HG03103 (cell line): ENCODE measurements around the gene POLR3E.
A peak's percentile ranks its signal among the peaks of the same experiment; 100 is the strongest.

Experiments used
- ATAC-seq: cut with Tn5 transposase; IDR thresholded peaks from one replicate; pipeline ENCODE4 v1.9.1; 2021; ENCODE audit warnings: low read depth; ENCODE audit not compliant: unreplicated experiment

POLR3E gene, protein sequence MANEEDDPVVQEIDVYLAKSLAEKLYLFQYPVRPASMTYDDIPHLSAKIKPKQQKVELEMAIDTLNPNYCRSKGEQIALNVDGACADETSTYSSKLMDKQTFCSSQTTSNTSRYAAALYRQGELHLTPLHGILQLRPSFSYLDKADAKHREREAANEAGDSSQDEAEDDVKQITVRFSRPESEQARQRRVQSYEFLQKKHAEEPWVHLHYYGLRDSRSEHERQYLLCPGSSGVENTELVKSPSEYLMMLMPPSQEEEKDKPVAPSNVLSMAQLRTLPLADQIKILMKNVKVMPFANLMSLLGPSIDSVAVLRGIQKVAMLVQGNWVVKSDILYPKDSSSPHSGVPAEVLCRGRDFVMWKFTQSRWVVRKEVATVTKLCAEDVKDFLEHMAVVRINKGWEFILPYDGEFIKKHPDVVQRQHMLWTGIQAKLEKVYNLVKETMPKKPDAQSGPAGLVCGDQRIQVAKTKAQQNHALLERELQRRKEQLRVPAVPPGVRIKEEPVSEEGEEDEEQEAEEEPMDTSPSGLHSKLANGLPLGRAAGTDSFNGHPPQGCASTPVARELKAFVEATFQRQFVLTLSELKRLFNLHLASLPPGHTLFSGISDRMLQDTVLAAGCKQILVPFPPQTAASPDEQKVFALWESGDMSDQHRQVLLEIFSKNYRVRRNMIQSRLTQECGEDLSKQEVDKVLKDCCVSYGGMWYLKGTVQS

DNA sequence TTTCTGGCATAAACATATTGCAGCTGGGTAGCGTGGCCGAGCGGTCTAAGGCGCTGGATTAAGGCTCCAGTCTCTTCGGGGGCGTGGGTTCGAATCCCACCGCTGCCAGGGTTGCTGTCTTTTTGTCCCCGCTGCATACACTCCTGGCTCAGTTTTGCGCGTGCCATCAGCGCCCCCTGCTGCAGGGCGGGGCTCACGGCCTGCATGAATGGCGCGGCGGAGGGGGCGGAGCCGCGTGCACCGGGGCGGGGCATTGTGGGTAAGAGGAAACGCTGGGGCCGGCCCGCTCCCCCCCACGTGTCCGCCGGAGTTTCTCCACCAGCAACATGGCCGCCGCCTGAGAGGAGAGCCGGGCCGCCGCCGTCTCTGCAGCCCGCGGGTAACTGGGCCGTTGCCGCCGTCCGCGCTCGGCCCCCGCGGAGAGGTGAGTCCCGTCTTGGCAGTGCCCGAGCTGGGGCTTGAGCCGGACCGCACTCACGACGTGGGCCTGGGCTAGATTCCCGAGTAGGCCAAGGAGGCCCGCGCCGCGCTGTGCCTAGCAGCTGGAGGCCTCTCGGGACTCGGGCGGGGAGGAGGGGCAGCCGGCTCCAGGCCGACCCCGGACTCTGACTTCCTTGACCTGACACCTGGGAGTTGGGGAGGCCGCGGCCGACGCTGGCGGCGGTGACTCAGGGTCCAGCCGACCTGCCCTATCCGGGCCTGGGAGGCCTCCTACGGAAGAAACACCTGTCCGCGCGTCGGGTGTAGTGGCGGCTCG, at the start of gene POLR3E:
POLR3E (plus strand) TSS at position 296 of the 757 bp plus-strand sequence. CDS start 5,560 bp downstream, outside the sequence.
- ATAC-seq, result peak; percentile 75

- ATAC-seq, result no peak
Measured at GRCh38 chr16:22250522-22250921, 46.7 kb upstream of the POLR3E start.

DNA sequence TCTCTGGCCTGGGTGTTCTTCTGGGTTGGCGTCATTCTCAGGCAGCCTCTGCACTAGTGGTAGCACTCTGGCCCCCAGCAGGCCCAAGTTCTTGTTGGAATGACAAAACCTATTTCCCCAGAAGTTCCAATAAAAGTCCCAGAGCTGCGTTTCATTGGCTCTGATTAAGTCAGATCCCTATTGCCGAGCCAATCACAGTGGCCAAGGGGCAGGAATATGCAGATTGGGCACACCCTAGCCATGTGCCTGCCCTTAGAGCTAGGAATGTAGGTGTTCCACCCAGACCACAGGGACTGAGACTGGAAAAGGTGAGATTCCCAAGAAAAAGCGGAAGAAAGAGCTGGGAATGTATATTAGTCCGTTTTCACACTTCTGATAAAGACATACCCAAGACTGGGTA, 44.9 kb upstream of the POLR3E start:
- ATAC-seq, result no peak

GRCh38 chr16:22253272-22253671, 43.9 kb upstream of the POLR3E start:
- no peak for ATAC-seq

DNA sequence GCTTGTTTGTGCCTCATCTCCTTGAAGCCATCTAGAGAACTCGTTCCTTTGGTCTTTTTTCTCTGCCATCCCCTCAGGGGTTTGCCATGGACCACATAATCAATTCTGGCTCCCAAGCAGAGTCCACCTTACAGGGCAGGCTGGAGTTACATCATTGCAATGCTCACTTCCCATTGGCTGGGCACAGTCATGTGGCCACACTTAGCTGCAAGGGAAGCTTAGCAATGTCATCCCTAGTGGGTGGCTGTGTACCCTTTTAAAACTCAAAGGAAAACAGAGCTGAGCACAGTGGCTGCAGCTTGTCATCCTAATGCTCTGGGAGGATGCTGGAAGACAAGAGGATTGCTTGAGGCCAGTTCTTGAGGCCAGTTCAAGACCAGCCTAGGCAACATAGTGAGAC, 41.9 kb upstream of the POLR3E start:
- no peak for ATAC-seq

DNA sequence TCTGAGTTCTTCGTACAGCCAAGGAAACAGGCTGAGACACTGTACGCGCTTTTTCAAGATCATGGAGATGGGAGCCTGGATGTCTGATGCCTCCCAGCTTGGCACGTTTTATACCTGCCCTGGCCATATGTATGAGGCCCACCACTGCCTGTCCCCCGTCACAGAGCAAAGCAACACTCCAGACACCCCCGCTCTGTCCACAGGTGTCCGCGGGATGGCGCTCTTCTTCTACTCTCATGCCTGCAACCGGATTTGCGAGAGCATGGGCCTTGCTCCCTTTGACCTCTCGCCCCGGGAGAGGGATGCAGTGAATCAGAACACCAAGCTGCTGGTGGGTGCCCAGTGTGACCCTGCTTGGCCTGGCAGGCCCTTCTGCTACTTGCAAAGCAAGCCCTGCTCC, 39.8 kb upstream of the POLR3E start:
- no peak for ATAC-seq

DNA sequence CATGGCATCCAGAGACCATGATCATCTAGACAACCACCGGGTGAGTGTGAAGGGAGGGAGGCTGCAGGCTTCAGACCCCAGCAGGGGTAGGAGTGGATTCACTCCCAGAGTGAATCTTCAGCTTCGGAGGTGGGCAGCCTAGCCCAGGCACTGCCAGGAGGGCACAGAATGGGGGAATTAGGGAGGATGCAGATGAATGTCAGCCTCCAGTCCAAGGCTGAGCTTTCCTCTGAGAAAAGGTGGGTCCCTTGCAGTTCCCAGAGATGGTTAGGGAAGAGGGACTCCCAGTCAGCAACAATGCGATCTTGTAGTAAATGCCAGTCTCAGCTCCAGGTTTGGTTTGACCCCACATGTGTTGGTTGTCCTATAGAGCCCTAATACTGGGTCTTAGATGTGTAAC, 36.7 kb upstream of the POLR3E start:
- no peak for ATAC-seq

GRCh38 chr16:22262460-22262859, 34.7 kb upstream of the POLR3E start:
- ATAC-seq, result no peak

DNA sequence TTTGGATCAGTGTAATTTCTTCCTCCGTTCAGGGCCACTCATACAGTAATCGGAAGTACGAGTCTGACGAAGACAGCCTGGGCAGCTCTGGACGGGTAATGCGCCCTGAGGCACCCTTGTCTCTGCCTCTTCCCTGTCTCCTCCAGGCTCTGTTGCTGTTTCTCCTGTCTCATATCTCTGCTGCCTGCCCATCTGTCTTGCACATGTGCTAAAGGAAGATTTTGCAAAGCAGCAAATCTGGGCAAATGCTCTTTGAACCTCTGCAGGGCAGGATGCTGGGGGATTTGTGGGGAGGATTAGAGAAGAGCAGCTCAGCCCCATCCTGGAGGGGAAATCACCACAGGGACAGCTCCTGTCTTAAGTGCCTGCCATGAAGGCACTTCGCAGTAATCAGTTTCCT, 32.4 kb upstream of the POLR3E start:
- no peak for ATAC-seq

DNA sequence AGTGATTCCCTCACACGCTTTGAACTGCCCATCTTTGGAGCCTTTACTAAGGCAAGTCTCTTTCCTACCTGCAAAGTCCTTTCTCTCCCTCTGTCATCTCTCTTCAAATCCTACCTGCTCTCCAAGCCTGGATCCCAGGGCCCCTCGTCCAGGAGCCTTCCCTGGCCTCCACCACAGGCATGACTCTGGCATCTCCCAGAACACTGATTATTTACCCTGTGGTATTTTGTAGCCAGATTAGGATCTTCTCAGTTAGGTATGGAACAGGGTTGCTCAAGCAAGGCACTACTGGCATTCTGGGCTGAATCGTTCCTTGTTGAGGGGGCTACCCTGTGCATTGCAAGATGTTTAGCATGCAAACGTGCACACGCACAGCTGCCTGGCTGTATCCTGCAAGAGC, 31.9 kb upstream of the POLR3E start:
- ATAC-seq, result no peak

DNA sequence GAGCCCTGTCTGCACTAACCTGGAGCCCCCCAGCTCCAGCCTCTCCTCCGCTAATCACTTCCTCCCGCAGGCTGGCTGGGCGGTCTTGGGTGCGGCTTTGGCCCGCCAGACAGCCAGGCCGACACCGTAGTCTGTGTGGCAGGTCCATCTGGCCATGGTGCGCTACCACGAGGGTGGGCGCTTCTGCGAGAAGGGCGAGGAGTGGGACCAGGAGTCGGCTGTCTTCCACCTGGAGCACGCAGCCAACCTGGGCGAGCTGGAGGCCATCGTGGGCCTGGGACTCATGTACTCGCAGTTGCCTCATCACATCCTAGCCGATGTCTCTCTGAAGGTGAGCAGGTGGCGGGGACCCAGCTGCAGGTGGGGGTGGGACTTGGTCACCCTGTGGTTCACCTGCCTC, 30.7 kb upstream of the POLR3E start:
- ATAC-seq, result no peak

DNA sequence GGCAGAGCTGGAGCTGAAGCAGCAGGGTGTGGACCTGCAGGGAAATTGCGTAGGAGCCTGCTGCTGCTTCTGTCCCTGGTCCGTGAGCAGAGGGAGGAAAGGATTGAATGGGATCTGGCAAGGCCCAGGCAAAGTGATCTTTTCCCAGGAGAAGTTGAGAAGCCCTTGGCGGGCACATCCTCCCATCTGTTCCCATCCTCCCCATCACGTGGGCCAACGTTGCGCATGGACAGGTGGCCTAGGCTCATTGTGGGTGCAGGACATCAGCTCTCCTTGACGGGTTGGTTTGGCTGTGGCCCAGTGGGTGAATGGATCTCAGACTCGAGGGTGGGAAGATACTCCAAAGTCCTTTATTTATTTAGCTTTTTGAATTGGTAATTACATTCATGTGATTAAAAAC, 29.4 kb upstream of the POLR3E start:
- no peak for ATAC-seq

DNA sequence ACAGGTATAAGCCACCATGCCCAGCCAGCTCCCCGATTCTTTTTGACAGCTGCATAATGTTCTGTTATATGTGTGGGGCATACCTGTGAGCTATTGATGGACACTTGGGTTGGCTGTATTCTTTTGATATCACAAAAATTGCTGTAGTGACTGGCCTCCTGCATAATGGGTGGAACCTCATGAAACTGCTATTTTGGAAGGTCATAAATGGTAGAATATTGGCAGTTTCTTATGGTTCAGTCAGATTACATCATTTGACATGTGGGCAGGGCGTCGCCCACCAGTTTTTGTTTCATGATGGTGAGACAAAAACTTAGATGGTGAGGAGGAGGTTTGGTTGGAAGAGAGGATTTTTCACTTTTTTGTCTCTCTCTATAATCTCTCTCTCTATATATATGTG, 26.7 kb upstream of the POLR3E start:
- no peak for ATAC-seq

DNA sequence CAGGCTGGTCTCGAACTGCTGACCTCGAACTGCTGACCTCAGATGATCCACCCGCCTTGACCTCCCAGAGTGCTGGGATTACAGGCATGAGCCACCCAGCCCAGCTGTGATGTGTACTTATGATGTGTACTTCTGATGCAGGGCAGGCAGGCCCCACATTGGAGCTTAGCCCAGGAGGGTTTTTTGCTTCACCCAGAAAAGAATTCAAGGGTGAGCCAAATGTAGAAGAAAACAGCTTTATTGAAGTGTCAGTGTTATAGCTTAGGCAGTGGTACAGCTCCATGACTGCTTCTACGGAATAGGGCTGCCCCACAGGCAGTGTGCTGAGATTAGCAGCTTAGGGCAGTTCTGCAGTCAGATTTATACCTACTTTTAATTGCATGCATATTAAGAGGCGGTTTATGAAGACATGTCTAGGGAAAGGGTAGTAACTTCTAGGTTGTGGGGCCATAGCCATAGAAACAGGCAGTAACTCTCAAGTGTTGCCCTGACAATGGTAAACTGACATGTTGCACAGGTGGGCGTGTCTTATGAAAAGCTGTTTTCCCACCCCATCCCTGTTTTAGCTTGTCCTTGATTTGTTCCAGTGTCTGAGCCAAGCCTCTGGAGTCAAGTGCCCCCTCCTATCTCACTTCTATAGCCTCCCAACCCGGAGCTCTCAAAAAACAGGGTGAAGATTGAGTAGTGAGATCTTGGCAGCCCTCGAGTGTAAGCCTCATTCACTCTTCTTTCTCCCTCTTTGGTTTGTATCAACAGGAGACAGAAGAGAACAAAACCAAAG, 24.1 kb upstream of the POLR3E start:
- no peak for ATAC-seq

DNA sequence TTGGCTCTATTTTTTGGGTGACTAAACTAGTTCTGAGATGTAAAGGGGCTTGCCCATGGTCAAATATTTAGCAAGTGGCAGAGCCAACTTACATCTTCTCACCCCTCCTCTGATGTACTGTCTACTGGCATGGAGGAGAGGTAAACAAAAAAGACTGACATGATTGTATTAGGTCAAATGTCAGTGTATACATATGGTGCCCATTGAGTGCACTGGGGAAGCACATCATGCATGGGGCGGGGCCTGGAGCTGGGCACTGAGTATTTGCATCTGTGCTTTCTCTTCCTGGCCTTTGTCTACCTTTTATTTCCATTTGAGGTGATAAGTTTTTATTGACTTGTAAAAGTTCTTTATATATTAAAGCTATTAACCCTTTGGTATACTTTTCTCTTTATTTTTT, 22.3 kb upstream of the POLR3E start:
- ATAC-seq, result no peak

DNA sequence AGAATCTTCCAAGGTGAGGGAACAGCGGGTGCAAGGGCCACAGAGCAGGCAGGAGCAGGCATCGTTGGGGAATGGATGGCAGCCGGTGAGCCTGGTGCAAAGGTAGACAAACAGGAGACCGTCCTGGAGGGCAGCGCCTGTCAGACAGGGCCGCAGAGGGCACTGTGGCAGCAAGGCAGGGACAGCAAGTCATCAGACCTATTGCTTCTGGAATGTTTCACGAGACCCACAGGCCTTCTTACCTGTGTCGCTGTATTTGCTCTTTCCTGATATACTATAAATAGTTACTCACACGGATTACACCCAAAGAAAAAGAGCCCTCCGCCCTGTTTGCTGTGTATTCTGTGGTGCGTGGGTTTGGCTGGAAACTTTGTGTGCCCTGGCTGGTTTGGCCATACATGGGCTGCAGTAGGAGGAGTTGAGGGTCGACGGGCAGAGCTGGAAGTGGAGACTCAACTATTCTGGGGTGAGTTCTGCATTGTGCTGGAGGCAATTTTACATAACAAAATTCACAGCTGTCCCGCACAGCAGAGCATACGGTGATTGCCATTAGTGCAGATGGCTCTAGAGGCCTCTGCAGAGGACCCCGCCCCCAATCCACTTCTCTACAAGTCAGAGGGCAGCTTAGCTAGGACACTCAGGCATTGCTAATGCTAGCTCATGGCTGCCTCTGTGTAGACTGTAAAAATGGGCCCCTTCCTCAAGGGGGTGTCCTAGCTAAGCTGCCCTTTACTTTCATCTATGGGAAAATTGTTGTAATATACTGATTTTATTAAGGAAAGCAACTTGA, 18.6 kb upstream of the POLR3E start:
- ATAC-seq, result no peak

- ATAC-seq, result no peak
Measured at GRCh38 chr16:22282254-22282892, 14.8 kb upstream of the POLR3E start.

DNA sequence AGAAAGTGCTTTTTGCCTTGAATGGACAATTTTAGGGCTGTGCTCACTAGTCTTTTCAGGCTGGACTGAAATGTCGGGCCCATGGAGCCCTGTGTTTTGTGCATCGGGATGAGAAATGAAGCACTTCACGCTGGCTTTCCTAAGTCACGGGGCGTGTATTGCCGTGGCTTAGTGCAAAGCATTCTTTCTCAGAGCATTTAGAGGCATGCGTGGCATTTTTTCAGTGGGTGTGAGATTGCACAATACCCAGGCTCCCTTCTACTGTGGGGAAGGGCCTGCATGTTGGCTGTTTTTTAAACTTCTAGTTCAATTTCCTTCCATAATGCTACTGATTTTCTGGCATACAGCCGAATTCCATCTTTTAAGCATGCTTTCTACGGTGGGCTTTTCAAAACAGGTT, 12.6 kb upstream of the POLR3E start:
- no peak for ATAC-seq

GRCh38 chr16:22285080-22285479, 12.1 kb upstream of the POLR3E start:
- ATAC-seq, result no peak
